GM20431 (cell line): ENCODE results near the gene NUMB.

ENCODE experiments used
- in situ Hi-C: fragments of 300-500 bp; cut with MseI, MboI; formaldehyde crosslinking; loops from one replicate; pipeline ENCODE4 v1.15.0; 2020; ENCODE audit warnings: low sequenced_read_pairs; ENCODE audit not compliant: unreplicated experiment

NUMB gene

DNA sequence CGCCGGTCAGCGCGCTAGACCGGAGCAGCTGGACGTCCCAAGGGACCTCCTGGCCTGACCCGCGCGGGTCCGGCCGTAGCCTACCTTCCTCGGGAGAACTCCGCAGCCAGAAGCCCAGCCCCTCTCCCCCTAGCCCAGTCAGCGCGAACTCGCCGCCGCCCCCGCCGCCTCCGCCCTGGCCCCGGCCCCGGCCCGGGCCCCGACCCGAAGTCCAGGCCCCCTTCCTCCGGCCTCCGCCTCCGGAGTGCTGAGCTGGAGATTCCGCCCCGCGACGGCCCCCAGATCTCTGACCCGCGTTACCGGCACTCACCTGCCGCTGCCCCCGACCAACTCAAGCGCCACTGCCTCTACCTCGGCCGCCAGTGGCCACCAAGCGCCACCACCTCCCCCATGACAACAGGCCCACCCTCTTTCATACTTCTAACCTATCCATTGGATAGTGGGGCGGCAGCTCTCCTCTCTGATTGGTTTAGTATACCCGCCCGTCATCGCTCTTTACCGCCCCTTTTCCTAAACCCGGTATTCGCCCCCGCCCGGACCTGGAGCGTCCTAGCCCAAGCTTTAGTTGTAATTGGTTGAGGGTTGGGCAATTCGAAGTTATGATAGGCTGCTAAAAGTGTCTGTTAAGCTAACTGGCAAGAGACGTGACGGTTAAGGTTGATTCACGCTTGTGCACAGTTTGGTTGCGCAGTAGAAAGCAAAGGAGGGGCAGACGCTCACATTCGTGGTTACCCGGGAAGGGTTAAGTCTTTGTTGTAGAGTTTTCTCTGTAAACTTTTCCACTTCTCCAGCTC is at the start of gene NUMB:
Gene NUMB, minus strand, starts transcription at position 364 of the 794 bp plus-strand sequence. CDS start 102,795 bp downstream, outside the sequence.
- in situ Hi-C loops, result no loop called here

DNA sequence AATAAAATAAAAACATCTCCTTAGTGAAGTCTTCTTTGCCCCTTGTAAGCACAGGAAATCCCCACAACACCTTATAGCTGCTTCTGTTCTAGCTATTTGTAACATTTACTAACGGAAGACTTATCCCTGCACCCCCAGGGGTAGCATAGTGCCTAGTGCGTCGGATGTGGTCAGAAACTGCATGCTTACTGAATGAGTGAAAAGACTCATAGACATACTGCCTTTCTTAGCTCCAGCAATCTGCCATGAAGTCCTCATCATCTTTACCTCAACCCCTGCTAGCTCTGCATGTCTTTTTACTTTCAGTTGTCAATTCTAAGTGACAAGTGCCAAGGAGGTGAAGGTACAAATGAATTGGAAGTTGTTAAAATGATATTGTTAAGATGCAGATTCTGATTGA is 45.3 kb upstream of the NUMB start:
- in situ Hi-C loops, result no loop called here

- in situ Hi-C loops, result no loop called here
These were observed 43.8 kb upstream of the NUMB start for GRCh38 chr14:73502017-73502619.

DNA sequence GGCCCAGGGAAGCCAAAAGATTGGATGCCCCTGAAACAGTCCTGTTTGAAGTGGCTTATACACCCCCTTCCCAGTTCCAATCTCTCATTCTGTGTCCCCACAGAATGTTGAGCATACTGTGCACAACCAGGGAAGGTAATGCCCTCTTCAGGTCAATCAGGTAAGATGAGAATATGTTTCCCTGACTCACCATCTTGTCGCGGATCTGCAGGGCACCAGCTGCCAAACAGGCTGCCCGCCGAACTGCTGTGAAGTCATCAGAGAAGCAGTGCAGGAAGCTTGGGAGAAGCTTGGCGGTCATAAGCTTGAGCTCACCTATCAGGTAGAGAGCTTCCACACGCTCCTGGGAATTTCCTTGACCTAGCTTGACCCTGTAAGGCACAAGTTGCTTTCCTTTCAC is 42.0 kb upstream of the NUMB start:
- in situ Hi-C loops, result no loop called here

- in situ Hi-C loops, result no loop called here
These were observed 36.2 kb upstream of the NUMB start for GRCh38 chr14:73494593-73494992.

- in situ Hi-C loops, result no loop called here
These were observed 34.3 kb upstream of the NUMB start for GRCh38 chr14:73492670-73493069.

- in situ Hi-C loops, result no loop called here
These were observed 33.8 kb upstream of the NUMB start for GRCh38 chr14:73492043-73492552.

DNA sequence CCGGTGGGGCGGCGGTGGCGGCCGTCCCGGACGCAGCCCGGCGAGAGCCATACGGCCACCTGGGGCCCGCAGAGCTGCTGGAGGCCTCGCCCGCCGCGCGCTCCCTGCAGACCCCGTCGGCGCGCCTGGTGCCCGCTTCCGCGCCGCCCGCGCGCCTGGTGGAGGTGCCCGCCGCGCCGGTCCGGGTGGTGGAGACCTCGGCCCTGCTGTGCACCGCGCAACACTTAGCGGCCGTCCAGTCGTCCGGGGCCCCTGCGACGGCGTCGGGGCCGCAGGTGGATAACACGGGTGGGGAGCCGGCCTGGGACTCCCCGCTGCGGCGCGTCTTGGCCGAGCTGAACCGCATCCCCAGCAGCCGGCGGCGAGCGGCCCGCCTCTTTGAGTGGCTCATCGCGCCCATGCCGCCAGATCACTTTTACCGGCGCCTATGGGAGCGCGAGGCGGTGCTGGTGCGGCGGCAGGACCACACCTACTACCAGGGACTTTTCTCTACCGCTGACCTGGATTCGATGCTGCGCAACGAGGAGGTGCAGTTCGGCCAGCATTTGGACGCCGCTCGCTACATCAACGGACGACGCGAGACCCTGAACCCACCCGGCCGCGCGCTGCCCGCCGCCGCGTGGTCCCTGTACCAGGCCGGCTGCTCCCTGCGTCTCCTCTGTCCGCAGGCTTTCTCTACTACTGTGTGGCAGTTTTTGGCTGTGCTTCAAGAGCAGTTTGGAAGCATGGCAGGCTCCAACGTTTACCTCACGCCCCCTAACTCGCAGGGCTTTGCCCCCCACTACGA is 33.1 kb upstream of the NUMB start:
- in situ Hi-C loops, result no loop called here

GRCh38 chr14:73489481-73490175 is 31.3 kb upstream of the NUMB start:
- in situ Hi-C loops, result no loop called here

GRCh38 chr14:73478684-73479083 is 20.3 kb upstream of the NUMB start:
- in situ Hi-C loops, result loop anchor here (10.0 kb wide), 1 partner anchor 184 kb away; no protein-coding TSS in a partner anchor

DNA sequence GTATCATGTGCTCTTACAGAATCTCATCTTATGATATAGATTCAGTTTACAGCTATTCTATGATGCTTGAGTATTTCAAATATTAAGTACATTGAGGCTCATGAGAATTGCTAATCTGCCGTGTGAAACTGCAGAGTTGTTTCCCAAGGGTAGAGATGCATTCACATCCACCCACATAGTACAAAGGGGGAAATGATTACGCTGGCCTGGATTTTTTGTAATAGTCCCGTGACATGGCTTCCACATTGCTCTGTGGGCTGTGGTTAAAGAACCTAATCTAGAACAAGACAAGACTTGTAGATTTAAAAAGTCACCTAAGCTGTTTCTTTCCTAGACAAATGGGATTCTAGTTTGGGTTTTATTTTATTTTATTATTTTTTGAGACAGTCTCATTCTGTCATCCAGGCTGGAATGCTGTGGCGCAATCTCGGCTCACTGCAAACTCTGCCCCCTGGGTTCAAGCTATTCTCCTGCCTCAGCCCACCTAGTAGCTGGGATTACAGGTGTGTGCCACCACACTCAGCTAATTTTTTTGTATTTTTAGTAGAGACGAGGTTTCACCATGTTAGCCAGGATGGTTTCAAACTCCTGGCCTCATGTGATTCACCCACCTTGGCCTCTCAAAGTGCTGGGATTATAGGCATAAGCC is 19.4 kb upstream of the NUMB start:
- in situ Hi-C loops, result loop anchor here (10.0 kb wide), 1 partner anchor 183 kb away; no protein-coding TSS in a partner anchor

DNA sequence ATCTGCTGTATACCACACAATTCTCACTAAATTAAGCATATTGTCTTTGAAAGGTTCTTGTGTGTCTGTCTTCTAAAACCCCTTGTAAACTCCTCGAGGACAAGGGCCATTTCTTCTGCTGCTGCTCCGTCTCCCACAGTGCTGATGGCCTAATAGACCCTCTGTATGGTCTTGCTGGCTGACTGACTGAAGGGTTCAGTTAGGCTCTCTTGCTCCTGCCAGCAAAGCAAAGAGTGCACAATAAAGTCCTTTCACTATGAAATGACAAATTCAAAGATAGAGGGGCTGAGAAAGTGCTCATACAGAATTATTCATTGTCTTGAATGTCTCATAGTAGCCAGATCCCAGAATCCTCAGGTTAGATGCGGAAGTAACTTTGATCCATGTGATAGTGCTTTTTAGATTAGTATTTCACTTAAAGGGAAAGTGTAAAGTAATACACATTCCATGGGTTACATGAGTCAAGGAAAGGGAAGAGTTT is 18.1 kb upstream of the NUMB start:
- in situ Hi-C loops, result loop anchor here (10.0 kb wide), 1 partner anchor 182 kb away; no protein-coding TSS in a partner anchor

- in situ Hi-C loops, result loop anchor here (10.0 kb wide), 1 partner anchor 180 kb away; no protein-coding TSS in a partner anchor
These were observed 16.6 kb upstream of the NUMB start for GRCh38 chr14:73474952-73475351.

DNA sequence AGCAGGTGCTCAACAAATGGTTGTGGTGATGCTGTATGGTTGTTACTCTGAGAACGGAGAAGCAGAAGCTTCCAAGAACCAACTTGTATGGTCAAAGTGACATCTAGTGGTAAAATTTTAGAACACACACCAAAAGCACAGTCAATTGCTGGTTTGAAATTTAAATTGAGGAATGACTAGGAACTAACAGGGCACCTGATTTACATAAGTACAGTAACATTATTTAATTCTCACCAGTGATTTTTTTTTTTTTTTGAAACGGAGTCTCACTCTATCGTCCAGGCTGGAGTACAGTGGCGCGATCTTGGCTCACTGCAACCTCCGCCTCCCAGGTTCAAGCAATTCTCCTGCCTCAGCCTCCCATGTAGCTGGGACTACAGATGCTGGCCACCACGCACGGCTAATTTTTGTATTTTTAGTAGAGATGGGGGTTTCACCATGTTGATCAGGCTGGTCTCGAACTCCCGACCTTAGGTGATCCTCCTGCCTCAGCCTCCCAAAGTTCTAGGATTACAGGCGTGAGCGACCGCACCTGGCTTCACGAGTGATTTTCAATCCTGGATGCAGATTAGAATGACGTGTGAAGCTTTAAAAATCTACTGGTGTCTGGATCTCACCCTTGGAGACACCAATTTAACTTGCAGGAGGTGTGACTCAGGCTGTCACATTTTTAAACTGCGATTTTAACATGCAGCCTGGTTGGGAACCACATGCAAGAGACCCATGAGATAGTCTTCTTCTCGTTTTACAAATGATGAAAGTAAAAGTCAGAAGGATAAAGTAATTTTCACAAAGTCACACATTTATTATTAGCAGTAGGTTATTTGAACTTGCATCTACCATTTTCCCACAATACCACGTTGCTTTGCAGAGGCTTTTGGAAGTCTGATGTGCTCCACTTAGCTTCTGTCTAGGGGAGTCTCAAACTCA is 14.1 kb upstream of the NUMB start:
- in situ Hi-C loops, result loop anchor here (10.0 kb wide), 1 partner anchor 178 kb away; no protein-coding TSS in a partner anchor

GRCh38 chr14:73471582-73472184 is 13.3 kb upstream of the NUMB start:
- in situ Hi-C loops, result loop anchor here (10.0 kb wide), 1 partner anchor 177 kb away; no protein-coding TSS in a partner anchor

DNA sequence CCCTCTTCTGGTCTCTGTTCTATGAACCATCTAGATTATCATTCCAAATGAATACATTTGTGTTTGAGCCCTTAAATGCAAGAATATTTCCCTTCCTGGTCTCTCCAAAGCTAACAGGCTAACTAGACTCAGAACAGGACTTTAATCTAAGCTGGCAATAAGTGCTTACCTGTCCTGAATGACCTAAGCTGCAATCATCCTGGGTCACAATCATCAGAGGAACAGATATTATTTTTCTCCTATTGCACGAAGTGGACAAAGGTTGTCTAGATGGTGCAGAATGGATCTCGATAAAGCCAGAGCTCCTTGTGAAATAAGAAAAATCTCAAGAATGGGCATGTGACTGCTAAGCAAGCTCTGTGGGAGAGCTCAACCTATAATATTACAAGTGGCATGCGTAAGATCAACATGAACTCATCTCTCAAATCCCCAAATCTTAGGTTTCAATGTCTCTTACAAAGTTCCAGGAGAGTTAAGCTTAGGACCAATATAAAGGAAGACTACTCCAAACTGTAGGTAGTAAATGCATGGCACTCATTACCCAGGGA is 10.6 kb upstream of the NUMB start:
- in situ Hi-C loops, result no loop called here

GRCh38 chr14:73467800-73468199 is 9.5 kb upstream of the NUMB start:
- in situ Hi-C loops, result no loop called here
